Limb (tissue), 2 donors: ENCODE results near the gene SLAIN1.
"Not testable (repeated sequence)": the region's sequence is repeated elsewhere in the genome, so short reads cannot be mapped to it uniquely, and the experiment has no call there.

Experiments used
- DNase-seq, 2 donors: peaks; one replicate each; pipeline ENCODE4 v3.0.0-alpha.2; 2016; ENCODE audit errors: extremely low spot score in 2 of 2

The SLAIN1 gene

DNA sequence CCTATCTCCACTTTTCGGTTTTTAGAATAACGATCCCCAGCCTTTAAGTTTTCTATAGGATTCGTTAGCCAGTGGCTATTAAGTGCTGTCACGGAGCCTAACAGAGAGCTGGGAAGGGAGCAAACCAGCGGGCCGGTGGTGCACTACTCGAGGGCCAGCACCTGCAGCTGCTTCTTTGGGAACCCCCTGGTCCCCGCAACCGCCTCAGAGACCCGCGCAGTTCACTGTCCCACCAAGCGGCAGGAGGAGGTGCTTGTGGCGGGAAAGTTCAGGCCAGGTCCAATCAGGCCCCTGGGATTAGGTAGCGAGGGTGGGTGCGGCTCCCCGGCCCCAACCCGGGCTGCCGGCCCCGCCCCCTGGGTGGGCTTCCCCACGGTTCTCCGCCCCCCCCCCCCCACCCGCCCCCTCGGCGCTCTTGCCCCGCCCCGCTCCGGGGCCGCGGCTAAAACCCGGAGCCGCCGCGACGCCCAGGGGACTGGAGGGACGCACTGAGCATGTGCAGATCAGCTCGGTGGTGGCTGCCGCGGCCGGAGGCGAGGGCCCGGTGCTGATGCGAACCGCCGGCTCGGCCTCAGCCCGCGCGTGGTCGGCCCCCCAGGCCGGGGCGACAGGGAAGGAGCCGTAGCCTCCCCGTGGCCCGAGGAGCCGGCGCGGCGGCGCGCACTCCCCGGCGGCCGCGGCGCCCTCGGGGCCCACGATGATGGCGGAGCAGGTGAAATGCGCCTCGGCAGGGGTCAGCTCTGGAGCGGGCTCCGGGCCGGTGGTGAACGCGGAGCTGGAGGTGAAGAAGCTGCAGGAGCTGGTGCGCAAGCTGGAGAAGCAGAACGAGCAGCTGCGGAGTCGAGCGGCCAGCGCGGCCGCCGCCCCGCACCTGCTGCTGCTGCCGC is at the start of gene SLAIN1:
TSS of gene SLAIN1 (plus strand) at position 471 of the 887 bp plus-strand sequence. CDS start at position 698, 227 bp downstream.
- DNase-seq = peak; percentile 60 to 92

DNA sequence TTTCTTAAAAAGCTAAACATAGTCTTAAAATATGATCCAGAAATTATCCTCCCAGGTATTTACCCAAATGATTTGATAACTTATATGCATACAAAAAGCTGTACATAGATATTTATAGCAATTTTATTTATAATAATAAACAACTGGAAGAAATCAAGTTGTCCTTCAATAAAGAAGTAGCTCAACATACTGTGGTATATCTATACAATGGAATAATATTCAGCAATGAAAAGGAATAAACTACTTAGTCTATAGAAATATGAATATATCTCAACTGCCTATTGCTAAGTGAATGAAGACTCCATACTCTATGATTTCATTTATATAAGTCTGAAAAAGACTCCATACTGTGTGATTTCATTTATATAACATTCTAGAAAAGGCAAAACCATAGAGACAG is 47.1 kb upstream of the SLAIN1 start:
- DNase-seq = no peak

- DNase-seq = no peak
Measured at GRCh38 chr13:77653301-77653700, 44.2 kb upstream of the SLAIN1 start.

- DNase-seq = not testable (repeated sequence)
Measured at GRCh38 chr13:77660016-77660415, 37.5 kb upstream of the SLAIN1 start.

DNA sequence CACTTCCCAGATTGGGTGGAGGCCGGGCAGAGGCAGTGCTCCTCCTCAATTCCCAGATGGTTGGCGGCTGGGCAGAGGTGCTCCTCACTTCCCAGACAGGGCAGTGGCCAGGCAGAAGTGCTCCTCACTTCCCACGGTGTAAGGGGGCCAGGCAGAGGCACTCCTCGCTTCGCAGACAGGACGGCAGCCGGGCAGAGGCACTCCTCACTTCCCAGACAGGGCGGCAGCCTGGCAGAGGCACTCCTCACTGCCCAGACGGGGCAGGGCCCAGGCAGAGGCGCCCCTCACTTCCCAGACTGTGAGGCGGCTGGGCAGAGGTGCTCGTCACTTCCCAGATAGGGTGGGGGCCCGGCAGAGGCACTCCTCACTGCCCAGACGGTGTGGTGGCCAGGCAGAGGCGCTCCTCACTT is 36.6 kb upstream of the SLAIN1 start:
- DNase-seq = no peak

GRCh38 chr13:77662301-77662700 is 35.2 kb upstream of the SLAIN1 start:
- not testable (repeated sequence) for DNase-seq

- DNase-seq = not testable (repeated sequence)
Measured at GRCh38 chr13:77662831-77663230, 34.7 kb upstream of the SLAIN1 start.

GRCh38 chr13:77674852-77675251 is 22.6 kb upstream of the SLAIN1 start:
- DNase-seq = no peak

GRCh38 chr13:77678691-77679235 is 18.7 kb upstream of the SLAIN1 start:
- DNase-seq = no peak

GRCh38 chr13:77687799-77688198 is 9.7 kb upstream of the SLAIN1 start:
- DNase-seq = no peak

DNA sequence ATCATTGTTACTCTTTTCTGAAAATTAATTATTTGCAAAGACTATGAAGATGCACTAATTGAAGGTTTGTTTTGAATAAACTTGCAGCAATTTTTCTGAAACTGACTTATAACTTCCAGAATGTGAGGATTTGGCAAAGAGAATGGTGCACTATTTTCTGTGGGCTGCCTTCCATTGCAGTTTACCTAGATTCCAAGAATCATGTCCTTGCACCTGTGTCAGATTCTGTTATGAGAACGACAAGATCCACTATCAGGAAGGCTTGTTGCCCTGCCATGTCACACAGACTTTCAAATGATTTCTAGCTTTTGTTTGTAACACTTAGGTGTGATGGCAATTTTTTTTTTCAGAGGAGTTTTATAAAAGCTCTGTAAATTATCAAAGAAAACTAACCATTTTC is 5.6 kb upstream of the SLAIN1 start:
- no peak for DNase-seq

DNA sequence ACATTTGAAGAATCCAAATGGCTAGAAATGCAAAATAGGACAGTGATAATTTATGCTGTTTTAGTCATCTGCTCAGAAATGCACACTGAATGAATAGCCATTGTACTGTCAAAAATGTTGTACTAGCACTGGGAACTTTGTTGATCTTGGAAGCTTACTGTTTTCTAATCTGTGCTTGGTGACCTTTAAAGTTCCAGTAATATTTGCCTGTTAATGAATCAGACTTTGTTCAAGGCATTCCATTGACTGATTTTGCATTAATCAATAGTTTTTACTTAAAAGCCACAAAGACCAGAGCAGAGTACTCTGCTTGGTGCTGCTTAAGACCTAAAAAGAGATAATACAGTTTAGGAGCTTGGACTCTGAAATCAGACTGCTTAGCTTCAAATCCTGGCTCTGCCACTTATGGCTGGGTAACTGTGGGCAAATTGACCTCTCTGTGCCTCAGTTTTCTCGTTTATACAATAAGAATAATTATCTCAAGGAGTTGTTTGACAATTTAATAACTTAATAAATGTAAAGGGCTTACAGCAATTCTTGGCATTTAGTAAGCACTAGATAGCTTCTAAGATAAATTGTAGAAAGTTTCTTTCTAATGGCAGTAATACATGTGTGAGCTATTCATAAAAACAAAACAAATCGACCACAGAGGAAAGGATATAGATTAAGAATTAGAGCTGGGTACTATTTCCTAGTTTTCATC is 4.6 kb upstream of the SLAIN1 start:
- DNase-seq = no peak

- no peak for DNase-seq
Measured at GRCh38 chr13:77693449-77693940, 4.0 kb upstream of the SLAIN1 start.

- DNase-seq = no peak
Measured at GRCh38 chr13:77696006-77696878, 1.2 kb upstream of the SLAIN1 start.

DNA sequence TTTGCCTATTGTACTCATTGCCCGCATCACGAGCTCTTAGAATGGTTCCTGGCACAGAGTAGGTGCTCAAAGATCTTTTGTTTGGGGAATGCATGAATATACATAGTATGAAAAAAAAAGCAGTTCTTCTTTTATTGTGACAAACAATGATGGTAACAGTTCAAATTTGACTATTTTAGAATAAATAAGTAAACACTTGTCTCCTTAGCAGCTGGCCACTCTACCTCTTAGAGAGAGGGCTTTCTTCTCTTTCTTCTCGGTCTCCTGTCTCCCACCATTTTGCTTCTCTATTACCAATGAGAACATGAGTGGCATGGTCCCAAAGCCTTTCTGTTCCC is 639 bp upstream of the SLAIN1 start:
- DNase-seq = no peak

DNA sequence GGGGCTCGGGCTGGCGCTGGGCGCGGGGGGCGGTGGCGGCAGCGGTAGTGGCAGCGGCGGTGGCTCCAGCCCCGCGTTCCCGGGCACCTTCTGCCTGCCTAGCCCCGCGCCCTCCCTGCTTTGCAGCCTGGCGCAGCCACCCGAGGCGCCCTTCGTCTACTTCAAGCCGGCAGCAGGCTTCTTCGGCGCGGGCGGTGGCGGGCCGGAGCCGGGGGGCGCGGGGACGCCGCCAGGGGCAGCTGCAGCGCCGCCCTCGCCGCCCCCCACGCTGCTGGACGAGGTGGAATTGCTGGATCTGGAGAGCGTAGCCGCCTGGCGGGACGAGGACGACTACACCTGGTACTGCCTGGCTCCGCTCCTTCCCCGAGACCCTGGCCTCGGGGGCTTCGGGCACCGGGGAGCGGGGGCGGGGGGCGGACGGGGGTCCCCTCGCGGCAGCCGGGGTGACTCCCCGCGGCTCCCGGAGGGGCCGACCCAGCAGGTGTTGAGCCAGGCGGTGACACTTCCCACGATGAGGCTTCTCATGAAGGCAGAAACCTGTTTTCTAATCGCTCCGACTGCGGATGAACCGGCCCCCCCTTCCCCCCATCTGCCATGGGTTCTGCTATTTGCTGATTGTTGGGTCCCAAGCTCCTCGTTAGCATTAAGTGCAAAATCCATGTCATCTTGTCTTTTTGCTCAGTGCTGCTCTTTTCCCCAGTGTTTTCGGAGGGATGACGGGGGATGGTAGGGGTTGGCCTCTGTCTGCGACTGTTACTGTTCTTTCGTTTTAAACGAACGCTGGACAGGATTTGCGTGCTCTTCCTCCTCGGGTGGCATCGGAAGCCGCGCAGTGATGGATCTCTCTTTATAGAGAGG is 943 bp downstream of the SLAIN1 start:
- peak in 1 of 2 donors; percentile 67 for DNase-seq

DNA sequence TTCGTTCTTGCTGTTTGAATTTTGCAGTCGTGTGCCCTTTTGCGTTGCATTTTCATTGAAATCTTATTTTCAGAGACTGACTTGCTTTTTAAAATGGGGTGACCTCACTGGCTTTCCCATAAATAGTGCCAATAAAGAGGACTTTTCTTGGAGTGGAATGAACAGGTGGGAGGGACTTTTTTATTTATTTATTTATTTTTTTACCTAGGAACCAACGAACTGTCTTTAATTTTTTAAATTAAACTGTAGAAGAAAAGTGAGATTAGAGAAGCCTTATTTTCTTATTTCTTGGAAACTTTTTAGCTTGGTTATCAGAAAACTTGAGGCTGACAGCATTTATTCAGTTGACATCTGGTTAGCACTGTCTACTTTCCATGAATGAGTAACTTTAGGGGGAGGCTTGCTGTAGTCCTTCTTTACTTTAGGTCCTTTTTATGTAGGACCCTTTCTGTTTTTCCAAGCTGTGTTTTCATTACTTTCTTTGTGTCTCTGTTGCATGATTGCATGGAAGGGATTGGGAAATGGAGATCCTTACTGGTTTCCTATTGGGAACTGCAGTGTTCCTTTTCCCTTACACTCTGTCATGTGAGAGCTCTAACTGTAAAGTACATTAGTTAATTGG is 1.7 kb downstream of the SLAIN1 start:
- DNase-seq = no peak

DNA sequence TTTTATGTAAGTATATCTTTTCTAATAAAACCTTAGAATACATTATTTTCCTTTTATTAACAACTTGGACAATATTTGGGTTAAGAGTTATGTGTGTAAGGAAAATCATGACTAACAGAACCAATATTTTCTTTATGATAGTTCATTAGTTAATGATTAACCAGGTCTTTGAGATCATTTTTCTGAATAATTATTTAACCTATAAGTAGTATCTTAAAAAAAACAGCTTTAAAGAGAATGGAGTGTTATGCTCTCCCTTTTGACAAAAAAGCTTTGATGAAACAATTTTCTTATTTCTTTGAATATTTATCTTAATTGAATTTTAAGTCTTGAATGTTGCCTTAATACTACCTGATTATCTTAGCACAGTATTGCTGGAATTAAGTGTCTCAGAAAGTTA is 3.8 kb downstream of the SLAIN1 start:
- DNase-seq = no peak

DNA sequence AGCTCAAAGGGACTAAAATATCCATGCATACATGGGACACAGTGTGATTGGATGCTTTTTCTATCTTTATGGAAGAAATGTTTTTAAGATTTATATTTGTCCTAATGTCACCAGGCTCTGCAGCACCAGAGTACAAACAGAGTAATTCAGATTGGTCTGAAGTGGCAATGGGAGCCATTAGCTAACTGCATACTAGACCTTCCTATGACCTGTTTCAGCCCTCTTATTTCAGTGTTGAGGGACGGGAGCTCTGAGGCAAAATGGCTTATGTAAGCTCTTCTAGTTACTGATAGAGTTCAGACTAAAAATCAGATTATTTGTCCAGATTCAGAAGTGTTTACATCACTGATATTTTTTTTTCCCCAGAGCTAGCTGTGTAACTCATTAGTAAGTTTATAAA is 4.9 kb downstream of the SLAIN1 start:
- DNase-seq = no peak

- DNase-seq = no peak
Measured at GRCh38 chr13:77703408-77703807, 5.9 kb downstream of the SLAIN1 start.
